C4-2B (cell line): Measurements from ENCODE around the gene SF3B3.
"Not testable (repeated sequence)": the region's sequence is repeated elsewhere in the genome, so short reads cannot be mapped to it uniquely, and the experiment has no call there.

Experiments used
- H3K27ac ChIP-seq: fragments of 450-650 bp; 2 replicates; pipeline ENCODE4 v1.5.1; 2017
- ZFX ChIP-seq: fragments of 450-650 bp; IDR thresholded peaks from 2 replicates; pipeline ENCODE4 v1.6.1; 2017
- TF ChIP-seq, protein P1 (sequence below): fragments of 450-650 bp; conservative IDR thresholded peaks from 2 replicates; pipeline ENCODE4 v1.5.1; 2017; ENCODE audit warnings: mild to moderate bottlenecking

The SF3B3 gene

DNA sequence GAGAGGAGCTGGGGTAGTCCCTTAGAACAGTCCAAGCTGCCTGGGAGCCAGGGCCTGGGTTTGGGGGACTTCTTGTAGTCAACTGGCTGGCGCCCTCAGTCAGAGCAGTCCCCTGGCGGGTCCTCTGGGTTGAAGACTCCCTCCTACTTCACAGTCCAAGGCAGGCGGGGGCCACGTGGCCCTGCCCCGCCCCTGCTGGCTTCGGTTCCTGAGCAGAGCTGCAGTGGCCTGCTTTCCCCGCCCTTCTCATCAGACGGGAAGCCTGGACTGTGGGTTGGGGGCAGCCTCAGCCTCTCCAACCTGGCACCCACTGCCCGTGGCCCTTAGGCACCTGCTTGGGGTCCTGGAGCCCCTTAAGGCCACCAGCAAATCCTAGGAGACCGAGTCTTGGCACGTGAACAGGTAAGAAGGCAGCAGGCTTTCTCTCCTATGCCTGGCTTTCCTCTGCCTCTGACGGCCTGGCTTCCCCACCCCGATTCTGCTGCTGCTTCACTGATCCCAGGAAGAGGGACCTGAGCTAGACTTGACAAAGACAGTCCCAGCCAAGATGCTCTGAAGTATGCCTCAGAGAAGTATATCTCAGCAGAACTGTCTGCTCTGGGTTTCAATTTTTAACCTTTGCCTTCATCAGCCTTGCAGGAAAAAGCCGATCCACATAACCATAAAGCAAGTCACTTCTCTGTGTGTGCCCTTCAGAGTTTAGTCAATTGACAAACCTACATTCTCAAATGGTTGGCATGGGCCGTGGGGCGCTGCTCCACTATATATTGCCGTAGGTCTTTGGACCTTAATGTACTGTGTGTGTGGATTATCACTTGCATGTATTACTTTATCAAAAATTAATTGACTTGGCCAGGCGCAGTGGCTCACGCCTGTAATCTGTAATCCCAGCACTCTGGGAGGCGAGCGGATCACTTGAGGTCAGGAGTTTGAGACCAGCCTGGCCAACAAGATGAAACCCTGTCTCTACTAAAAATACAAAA lies 56.3 kb downstream of the SF3B3 start:
- H3K27ac ChIP-seq: no peak overlapping the region
- TF ChIP-seq ZFX: no peak
- TF ChIP-seq, protein P1, sequence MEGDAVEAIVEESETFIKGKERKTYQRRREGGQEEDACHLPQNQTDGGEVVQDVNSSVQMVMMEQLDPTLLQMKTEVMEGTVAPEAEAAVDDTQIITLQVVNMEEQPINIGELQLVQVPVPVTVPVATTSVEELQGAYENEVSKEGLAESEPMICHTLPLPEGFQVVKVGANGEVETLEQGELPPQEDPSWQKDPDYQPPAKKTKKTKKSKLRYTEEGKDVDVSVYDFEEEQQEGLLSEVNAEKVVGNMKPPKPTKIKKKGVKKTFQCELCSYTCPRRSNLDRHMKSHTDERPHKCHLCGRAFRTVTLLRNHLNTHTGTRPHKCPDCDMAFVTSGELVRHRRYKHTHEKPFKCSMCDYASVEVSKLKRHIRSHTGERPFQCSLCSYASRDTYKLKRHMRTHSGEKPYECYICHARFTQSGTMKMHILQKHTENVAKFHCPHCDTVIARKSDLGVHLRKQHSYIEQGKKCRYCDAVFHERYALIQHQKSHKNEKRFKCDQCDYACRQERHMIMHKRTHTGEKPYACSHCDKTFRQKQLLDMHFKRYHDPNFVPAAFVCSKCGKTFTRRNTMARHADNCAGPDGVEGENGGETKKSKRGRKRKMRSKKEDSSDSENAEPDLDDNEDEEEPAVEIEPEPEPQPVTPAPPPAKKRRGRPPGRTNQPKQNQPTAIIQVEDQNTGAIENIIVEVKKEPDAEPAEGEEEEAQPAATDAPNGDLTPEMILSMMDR: no peak

DNA sequence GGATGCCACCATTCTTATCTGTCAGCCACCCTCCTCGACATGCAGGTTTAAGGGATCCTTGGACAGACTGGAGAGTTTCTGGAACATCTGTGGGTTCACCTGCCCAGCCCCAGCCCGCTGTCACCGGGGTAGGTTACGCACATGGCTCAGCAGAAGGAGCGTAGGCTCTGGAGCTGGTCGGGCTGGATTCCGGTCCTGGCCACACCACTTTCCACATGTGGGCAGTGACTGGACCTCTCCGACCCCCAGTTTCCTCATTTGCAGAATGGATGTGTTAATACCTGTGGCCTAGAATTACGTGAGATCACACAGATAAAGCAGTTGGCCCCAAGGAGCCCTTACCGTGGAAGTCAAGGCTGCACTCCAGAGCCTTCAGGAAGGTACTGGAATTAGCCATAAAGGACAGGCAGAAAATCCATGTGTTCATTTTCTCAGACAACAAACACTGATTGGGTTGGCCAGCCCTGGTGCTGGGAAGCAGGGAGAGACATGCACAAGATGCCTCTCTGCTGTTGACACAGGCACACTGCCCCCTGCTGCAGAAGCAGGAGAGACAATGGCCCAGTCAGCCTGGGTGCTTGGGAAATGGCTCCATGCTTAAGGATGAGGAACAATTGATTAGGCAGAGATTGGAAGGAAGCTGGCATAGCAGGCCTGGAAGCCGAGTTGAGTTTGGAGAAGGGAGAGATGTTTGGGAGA lies 58.8 kb downstream of the SF3B3 start:
- TF ChIP-seq ZFX: no peak
- TF ChIP-seq, protein P1: no peak; the same call in 1 of the 2 replicates
- no peak overlapping the region for H3K27ac ChIP-seq

DNA sequence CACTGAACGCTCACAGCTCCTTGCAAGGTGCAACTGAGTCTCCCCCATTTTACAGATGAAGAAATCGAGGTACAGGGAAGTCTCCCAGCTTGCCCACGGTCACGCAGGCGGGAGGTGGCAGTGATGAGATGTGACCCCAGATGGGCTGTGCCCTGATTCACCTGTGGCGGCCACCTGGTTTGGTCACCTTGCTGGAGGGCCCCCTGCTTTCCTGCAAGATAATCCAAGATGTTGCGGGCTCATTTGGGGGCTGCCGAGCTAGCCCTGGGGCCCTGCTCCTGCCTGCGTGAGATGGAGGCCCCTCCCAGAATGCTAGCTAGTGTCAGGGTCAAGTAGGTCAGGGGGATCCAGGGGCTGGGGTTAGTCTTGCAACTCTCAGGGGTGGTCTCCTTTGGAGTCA lies 63.1 kb downstream of the SF3B3 start:
- H3K27ac ChIP-seq: no peak overlapping the region
- TF ChIP-seq ZFX: no peak
- TF ChIP-seq, protein P1: no peak

GRCh38 chr16:70588565-70588964 lies 64.9 kb downstream of the SF3B3 start:
- no peak for TF ChIP-seq ZFX
- TF ChIP-seq, protein P1: no peak
- H3K27ac ChIP-seq: no peak overlapping the region

DNA sequence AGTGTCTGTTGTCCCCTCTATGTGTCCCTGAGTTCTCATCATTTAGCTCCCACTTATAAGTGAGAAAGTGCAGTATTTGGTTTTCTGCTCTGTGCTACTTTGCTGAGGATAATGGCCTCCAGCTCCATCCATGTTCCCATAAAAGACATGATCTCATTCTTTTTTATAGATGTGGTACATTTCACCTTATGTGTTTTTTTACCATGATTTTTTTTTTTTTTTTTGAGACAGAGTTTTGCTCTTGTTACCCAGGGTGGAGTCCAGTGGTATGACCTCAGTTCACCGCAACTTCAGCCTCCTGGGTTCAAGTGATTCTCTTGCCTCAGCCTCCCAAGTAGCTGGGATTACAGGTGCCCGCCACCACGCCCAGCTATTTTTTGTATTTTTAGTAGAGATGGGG lies 65.8 kb downstream of the SF3B3 start:
- H3K27ac ChIP-seq: not testable (repeated sequence)

DNA sequence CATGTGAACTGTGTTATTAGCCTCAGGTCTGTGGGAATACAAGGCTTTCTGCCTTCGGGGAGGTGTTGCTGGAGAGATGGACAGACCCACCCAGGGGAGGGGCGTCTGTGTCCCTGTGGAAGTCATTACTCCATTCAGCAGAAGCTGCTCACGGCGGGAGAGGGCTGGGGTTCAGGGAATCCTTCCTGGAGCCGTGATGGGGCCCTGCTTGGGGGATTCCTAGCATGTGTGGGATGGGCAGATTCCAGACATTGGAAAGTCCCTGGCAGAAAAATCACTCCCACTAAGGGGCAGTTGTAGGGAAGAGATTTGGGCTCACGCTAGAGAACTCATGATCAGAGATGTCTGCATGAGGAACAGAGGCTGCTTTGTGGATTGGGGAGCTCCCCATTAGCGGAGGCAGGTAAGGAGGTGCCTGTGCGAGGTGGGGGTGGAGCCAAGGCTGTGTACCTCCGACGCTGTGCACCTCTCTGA lies 66.4 kb downstream of the SF3B3 start:
- no peak overlapping the region for H3K27ac ChIP-seq
- TF ChIP-seq, protein P1: no peak
- no peak for TF ChIP-seq ZFX

DNA sequence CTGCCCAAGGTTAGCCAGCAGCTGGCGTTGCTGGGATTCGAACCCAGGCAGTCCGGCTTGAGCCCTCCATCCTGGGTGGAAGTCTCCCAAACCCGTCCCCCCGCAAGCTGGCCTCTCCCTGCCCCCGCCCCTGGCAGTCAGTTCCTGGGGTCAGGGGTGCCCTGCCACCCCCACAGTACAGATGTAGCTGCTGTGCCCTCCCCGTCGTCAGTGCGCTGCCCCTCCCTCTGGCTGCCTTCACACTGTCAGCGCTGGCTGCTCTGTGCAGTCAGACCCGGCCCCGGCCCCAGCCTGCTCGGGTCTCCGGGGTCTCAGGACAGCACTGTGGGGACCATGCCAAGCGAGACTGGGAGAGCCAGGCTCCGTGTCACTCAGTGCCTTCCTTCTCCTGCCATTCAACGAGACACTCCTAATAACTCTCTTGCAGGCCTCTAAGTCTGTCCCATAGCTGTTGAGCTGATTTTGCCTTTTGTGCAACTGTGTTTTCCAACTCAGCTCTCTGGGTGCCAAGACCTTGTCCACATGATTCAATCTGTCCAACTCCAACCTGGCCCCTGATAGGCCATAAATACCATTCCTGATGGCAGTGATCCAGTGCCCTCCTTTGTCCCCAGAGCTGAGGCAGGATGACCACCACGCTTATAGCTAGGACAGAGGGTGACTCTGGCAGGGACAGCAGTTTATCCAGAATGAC lies 67.3 kb downstream of the SF3B3 start:
- H3K27ac ChIP-seq: no peak overlapping the region
- TF ChIP-seq, protein P1: no peak
- TF ChIP-seq ZFX: no peak
